Chondrocyte (in vitro differentiated cells): ENCODE results near the gene HLA-DMB. TPM values are rescaled to one million over a fixed set of nuclear protein-coding genes. Genes with fewer than 3 reads are reported as not detected.

Source experiments
- DNase-seq: peaks from one replicate; pipeline ENCODE4 v3.0.0; 2021; ENCODE audit warnings: mixed read lengths, low spot score
- H3K27ac Mint-ChIP-seq: one replicate; pipeline ENCODE4 v1.8.0; 2021; ENCODE audit warnings: mild to moderate bottlenecking, moderate library complexity, mixed read lengths; ENCODE audit not compliant: unreplicated experiment
- H3K27me3 Mint-ChIP-seq: 2 replicates; pipeline ENCODE4 v1.8.0; 2021; ENCODE audit warnings: low read depth, mixed read lengths
- H3K36me3 Mint-ChIP-seq: 2 replicates; pipeline ENCODE4 v1.8.0; 2021; ENCODE audit warnings: low read depth, mixed read lengths
- H3K4me1 Mint-ChIP-seq: 2 replicates; pipeline ENCODE4 v1.8.0; 2021; ENCODE audit warnings: low read depth, mild to moderate bottlenecking, mixed read lengths
- H3K4me3 Mint-ChIP-seq: one replicate; pipeline ENCODE4 v1.8.0; 2021; ENCODE audit warnings: mild to moderate bottlenecking, moderate library complexity, mixed read lengths; ENCODE audit not compliant: unreplicated experiment
- H3K9me3 Mint-ChIP-seq: 2 replicates; pipeline ENCODE4 v1.8.0; 2021; ENCODE audit warnings: low read depth, mixed read lengths
- total RNA-seq: library from RNA; stranded (reverse); gene quantifications from 3 replicates; pipeline ENCODE4 v1.2.1, GENCODE V29; 2021
- TF ChIP-seq, protein P1 (sequence below): fragments of 200-600 bp; sonication (generic); IDR thresholded peaks from 2 replicates; pipeline ENCODE4 v1.5.0; 2021; ENCODE audit warnings: antibody characterized with exemption, mild to moderate bottlenecking, moderate library complexity

HLA-DMB gene
- total RNA-seq, 1 donor from 2014 or later = not detected

DNA sequence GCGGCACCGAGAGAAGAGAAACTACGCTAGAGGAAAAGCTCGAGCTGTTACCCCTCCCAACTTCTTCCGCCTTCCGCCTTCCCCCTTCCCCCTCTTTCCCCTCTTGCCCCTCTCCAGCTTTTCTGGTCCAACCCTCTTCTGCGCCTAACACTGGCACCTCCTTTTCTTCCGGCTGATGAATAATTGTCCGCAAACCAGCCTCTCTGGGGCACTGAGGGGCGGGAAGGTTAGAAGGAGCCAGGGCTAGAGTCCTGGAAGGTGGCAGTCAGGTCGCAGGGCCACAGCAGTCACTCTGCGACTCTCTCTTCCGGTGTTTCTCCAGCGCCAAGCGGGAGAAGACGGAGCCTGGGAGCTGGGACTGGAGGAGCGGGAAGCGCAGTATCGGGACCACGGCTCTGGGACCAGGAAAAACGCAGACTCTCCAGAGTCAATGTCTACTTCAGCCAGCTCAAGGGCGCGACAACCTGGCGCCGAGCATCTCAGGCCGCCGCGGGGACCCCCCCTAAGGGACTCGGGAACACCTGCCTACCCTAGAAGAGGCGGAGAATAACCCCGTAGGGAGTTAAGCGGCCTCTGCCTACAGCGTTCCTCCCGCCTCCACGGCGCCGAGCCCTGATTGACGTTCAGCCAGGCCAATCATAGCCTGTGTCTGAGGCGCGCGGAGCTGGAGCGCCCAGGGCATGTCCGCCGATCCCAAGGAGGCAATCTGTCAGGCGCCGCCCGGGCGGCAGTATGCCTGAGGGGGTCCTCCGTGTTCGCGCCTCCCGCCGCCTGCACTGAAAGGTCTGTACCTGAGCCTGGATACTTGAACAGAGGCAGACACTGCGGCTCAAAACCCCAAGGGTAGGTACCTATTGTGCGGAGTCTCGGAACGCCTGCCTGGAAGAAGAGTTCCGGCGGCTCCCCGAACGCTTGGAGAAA lies 46.5 kb downstream of the HLA-DMB start:
- peak; percentile 97 for DNase-seq
- H3K36me3 Mint-ChIP-seq = no peaks in the 10 kb centered on the region

DNA sequence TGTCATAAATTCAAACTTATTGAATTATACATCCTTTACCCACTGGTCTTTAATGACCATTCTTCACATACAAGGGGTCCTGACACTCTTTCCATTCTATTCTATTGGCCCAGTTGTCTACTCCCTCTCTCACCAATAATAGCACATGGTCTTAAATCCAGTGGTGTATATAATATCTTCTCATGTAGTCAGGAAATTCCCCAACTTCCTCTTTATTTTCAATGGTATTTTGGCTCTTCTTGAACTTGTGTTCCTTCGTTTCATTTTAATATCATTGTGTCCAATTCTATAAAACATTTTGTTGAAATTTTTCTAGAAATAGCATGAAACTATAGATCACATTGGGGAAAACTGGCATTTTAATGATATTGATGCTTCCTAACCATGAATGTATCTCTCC lies 50.0 kb downstream of the HLA-DMB start:
- H3K9me3 Mint-ChIP-seq = no peaks in the 10 kb centered on the region

More for the DNA sequence above, 46.5 kb downstream of the HLA-DMB start:
- Mint-ChIP-seq H3K27me3 (peaks cover 4% of the 10 kb centered on the region), H3K4me3 (peak overlapping the region; percentile 99), H3K4me1 (peaks cover 27% of the 10 kb centered on the region), H3K27ac (peak overlapping the region; percentile 96), H3K9me3 (no peaks in the 10 kb centered on the region)
- TF ChIP-seq, protein P1, sequence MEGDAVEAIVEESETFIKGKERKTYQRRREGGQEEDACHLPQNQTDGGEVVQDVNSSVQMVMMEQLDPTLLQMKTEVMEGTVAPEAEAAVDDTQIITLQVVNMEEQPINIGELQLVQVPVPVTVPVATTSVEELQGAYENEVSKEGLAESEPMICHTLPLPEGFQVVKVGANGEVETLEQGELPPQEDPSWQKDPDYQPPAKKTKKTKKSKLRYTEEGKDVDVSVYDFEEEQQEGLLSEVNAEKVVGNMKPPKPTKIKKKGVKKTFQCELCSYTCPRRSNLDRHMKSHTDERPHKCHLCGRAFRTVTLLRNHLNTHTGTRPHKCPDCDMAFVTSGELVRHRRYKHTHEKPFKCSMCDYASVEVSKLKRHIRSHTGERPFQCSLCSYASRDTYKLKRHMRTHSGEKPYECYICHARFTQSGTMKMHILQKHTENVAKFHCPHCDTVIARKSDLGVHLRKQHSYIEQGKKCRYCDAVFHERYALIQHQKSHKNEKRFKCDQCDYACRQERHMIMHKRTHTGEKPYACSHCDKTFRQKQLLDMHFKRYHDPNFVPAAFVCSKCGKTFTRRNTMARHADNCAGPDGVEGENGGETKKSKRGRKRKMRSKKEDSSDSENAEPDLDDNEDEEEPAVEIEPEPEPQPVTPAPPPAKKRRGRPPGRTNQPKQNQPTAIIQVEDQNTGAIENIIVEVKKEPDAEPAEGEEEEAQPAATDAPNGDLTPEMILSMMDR = peak; percentile 60

DNA sequence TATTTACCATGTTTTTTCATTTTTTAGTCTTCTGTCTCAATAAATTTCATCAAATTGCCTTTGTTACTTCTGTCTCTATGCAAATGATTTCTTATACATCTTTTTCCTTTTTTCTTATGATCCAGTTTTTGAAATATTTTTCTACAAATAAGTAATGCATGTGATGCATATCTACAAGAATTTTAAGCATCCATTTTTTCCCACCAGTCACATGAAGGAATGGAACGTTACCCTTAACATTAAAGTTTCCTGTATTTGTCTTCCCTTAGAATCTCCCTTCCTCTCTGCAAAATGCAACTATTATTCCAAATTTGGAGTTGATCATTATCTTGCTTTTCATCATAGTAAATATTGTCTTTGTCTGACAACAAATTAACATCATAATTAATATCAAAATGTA lies 51.3 kb downstream of the HLA-DMB start:
- peaks cover 28% of the 10 kb centered on the region for H3K4me1 Mint-ChIP-seq
- peaks cover 4% of the 10 kb centered on the region for H3K27me3 Mint-ChIP-seq
- no peak overlapping the region for H3K4me3 Mint-ChIP-seq
- DNase-seq = no peak
- H3K27ac Mint-ChIP-seq = peak overlapping the region; percentile 43
- no peaks in the 10 kb centered on the region for H3K36me3 Mint-ChIP-seq
- TF ChIP-seq, protein P1 = no peak
- H3K9me3 Mint-ChIP-seq = no peaks in the 10 kb centered on the region

More for the DNA sequence above, 50.0 kb downstream of the HLA-DMB start:
- peaks cover 4% of the 10 kb centered on the region for H3K27me3 Mint-ChIP-seq
- H3K4me3 Mint-ChIP-seq = no peak overlapping the region
- H3K27ac Mint-ChIP-seq = no peak overlapping the region
- H3K36me3 Mint-ChIP-seq = no peaks in the 10 kb centered on the region
- H3K4me1 Mint-ChIP-seq = peaks cover 39% of the 10 kb centered on the region
- TF ChIP-seq, protein P1 = no peak
- no peak for DNase-seq

DNA sequence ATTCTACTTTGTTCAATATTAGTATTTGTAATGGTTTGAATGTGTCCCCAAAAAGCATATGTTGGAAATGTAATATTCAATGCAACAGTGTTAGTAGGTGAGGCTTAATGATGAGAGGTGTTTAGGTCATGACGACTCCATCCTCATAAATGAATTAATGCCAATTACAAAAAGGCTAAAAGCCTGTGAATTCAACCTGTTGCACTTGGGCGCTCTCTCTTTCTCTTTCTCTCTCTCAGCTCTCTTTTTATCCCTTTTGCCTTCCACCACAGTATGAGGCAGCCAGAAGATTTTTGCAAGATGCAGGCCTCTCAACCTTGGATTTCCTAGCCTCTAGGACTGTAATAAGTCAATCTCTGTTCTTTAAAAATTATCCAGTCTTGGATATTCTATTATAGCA lies 52.3 kb downstream of the HLA-DMB start:
- Mint-ChIP-seq H3K27me3 (peaks cover 13% of the 10 kb centered on the region), H3K4me1 (peaks cover 25% of the 10 kb centered on the region), H3K27ac (no peak overlapping the region), H3K36me3 (no peaks in the 10 kb centered on the region), H3K4me3 (no peak overlapping the region), H3K9me3 (no peaks in the 10 kb centered on the region)
- DNase-seq = no peak
- TF ChIP-seq, protein P1 = no peak

DNA sequence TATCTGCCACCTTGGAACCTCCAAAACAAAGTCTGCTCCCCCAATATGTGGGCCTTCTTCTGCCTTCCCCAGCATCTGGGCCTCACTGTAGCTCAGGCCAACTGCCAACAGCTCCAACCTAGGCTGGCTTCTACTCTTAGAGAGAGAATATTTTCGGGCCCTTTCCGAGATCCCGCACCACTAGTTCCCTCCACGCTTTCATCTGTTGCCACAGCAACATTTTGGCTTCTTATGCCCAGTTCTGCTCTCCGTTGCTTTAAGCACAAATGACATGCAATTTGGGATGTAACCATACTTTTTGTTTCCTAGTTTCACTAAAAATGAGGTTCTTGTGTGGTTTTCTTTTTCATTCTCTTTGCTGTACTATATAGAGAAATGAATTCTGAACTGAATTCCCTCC lies 53.2 kb downstream of the HLA-DMB start:
- peaks cover 24% of the 10 kb centered on the region for H3K4me1 Mint-ChIP-seq
- peaks cover 14% of the 10 kb centered on the region for H3K27me3 Mint-ChIP-seq
- no peaks in the 10 kb centered on the region for H3K36me3 Mint-ChIP-seq
- DNase-seq = no peak
- no peak overlapping the region for H3K27ac Mint-ChIP-seq
- TF ChIP-seq, protein P1 = no peak
- H3K4me3 Mint-ChIP-seq = no peak overlapping the region
- H3K9me3 Mint-ChIP-seq = no peaks in the 10 kb centered on the region
